Peyer's patch (tissue), 4 donors: Measurements from ENCODE around the gene AKAP6. TPM values are rescaled to one million over a fixed set of nuclear protein-coding genes. Genes with fewer than 3 reads are reported as not detected.

Source experiments
- DNase-seq, 3 donors: peaks; one replicate each; pipeline ENCODE4 v3.0.0-alpha.2; 2017 to 2019
- H3K27ac ChIP-seq, 4 donors: fragments of 200-600 bp; sonication (generic); one replicate each; pipeline ENCODE4 v1.5.1; 2016 to 2019
- H3K27me3 ChIP-seq, 2 donors: fragments of 200-600 bp; sonication (generic); one replicate each; pipeline ENCODE4 v1.5.1; 2019
- H3K36me3 ChIP-seq, 3 donors: fragments of 200-600 bp; sonication (generic); one replicate each; pipeline ENCODE4 v1.5.1; 2016 to 2019
- H3K4me1 ChIP-seq, 4 donors: fragments of 200-600 bp; sonication (generic); one replicate each; pipeline ENCODE4 v1.5.1; 2016 to 2019
- H3K4me3 ChIP-seq, 4 donors: fragments of 200-600 bp; sonication (generic); 1 replicate in 3 of 4; 2 replicates in 1 of 4; pipeline ENCODE4 v1.5.1; 2016 to 2019; ENCODE audit warnings: mild to moderate bottlenecking in 1 of 4
- H3K9me3 ChIP-seq, 4 donors: fragments of 200-600 bp; sonication (generic); one replicate each; pipeline ENCODE4 v1.5.1; 2016 to 2019; ENCODE audit warnings: mild to moderate bottlenecking in 1 of 4
- POLR2A ChIP-seq, 2 donors: fragments of 450-650 bp; IDR thresholded peaks; one replicate each; pipeline ENCODE4 v1.5.1; 2017; ENCODE audit warnings: antibody characterized with exemption in 2 of 2, mild to moderate bottlenecking in 2 of 2, moderate library complexity in 2 of 2
- total RNA-seq, 4 donors: library from RNA; depleted of rRNA; stranded (reverse); fragments of >200 nt; gene quantifications; one replicate each; pipeline ENCODE4 v1.1.0, GENCODE V29; 2016
- TF ChIP-seq, protein P1 (sequence below), 6 experiments: fragments of 450-650 bp in 4 of 6; fragments of 200-600 bp in 2 of 6; sonication (generic) in 1 of 6; IDR thresholded peaks; one replicate each; pipeline ENCODE4 v1.5.1; 2017 to 2019; ENCODE audit warnings: antibody characterized with exemption in 6 of 6, mild to moderate bottlenecking in 3 of 6, moderate library complexity in 1 of 6

AKAP6 gene
- total RNA-seq, 4 donors from 2014 or later = 7.6 to 21.5 (median 12.2) TPM

DNA sequence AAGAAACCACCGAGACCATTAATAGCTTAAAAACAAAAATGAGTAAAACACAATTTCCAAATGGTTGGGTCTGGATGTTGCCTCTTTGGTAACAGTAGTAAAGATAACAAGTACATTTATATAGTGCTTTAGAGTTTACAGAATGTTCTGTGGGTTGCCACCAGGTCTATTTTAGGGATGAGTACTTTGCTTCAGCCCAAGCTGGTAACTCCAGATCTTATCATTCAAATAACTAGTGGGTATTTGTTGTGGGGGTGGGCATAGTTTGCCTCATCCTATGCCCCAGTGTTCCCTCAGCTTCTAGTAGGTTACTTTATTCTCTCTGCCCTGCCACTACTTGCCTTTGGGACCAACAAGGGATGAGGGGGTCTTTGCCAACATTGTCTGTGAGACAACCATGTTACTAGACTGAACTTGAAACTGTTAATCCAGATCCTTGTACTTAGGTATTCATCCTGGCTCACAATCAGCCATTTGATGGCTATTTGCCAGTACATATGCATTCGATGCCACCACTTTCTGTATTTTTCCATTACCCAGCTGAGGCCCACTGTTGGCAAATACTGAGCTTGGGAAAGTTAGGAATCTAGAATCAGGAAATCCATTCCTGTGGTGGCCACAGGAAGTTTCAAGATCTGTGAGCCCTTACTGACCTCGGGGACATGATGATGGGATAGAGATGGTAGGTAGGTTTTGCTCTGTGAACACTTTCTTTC is 17.6 kb upstream of the AKAP6 start:
- Histone ChIP-seq H3K27me3 (no peaks in the 10 kb centered on the region), H3K27ac (no peak overlapping the region), H3K4me1 (peaks cover 0 to 23% (median 0%) of the 10 kb centered on the region in 4 donors), H3K4me3 (no peak overlapping the region), H3K9me3 (no peaks in the 10 kb centered on the region), H3K36me3 (no peaks in the 10 kb centered on the region)
- TF ChIP-seq, protein P1, sequence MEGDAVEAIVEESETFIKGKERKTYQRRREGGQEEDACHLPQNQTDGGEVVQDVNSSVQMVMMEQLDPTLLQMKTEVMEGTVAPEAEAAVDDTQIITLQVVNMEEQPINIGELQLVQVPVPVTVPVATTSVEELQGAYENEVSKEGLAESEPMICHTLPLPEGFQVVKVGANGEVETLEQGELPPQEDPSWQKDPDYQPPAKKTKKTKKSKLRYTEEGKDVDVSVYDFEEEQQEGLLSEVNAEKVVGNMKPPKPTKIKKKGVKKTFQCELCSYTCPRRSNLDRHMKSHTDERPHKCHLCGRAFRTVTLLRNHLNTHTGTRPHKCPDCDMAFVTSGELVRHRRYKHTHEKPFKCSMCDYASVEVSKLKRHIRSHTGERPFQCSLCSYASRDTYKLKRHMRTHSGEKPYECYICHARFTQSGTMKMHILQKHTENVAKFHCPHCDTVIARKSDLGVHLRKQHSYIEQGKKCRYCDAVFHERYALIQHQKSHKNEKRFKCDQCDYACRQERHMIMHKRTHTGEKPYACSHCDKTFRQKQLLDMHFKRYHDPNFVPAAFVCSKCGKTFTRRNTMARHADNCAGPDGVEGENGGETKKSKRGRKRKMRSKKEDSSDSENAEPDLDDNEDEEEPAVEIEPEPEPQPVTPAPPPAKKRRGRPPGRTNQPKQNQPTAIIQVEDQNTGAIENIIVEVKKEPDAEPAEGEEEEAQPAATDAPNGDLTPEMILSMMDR (IDR thresholded peaks at IDR 0.05) = no peak
- no peak for TF ChIP-seq POLR2A (IDR thresholded peaks at IDR 0.05)
- no peak for DNase-seq

DNA sequence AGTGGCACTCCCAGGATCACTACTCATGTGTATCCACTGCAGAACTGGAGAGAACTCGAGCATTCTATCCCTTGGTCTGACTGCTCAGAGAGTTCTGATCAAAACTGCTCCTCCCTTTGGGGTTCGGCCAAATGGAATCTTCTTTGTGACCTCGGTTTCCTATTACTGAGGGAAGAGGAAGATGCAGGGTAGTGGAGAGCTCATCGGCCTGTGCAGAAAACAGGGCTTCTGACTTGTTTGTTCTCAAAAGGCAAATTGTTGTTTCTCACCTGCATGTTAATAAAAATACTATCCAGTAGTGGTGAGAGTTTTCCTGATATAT is 17.1 kb upstream of the AKAP6 start:
- no peak overlapping the region for H3K4me3 ChIP-seq
- H3K4me1 ChIP-seq = peaks cover 0 to 18% (median 0%) of the 10 kb centered on the region in 4 donors
- H3K27me3 ChIP-seq = no peaks in the 10 kb centered on the region
- TF ChIP-seq, protein P1 (IDR thresholded peaks at IDR 0.05) = no peak
- no peak for TF ChIP-seq POLR2A (IDR thresholded peaks at IDR 0.05)
- DNase-seq = no peak
- no peaks in the 10 kb centered on the region for H3K9me3 ChIP-seq
- H3K27ac ChIP-seq = no peak overlapping the region
- H3K36me3 ChIP-seq = no peaks in the 10 kb centered on the region

GRCh38 chr14:32313844-32314376 is 15.2 kb upstream of the AKAP6 start:
- H3K27ac ChIP-seq = peak overlapping the region in 2 of 4 donors; percentile 2 to 39
- no peak overlapping the region for H3K4me3 ChIP-seq
- H3K4me1 ChIP-seq = peaks cover 0 to under 1% (median 0%) of the 10 kb centered on the region in 4 donors
- H3K36me3 ChIP-seq = no peaks in the 10 kb centered on the region
- DNase-seq = peak in 1 of 3 donors; percentile 47
- H3K27me3 ChIP-seq = no peaks in the 10 kb centered on the region
- TF ChIP-seq POLR2A (IDR thresholded peaks at IDR 0.05) = no peak
- TF ChIP-seq, protein P1 (IDR thresholded peaks at IDR 0.05) = no peak
- no peaks in the 10 kb centered on the region for H3K9me3 ChIP-seq

GRCh38 chr14:32318087-32318795 is 10.9 kb upstream of the AKAP6 start:
- DNase-seq = no peak
- Histone ChIP-seq H3K36me3 (no peaks in the 10 kb centered on the region), H3K4me1 (no peaks in the 10 kb centered on the region), H3K9me3 (no peaks in the 10 kb centered on the region), H3K4me3 (no peak overlapping the region), H3K27me3 (no peaks in the 10 kb centered on the region), H3K27ac (no peak overlapping the region)
- no peak for TF ChIP-seq POLR2A (IDR thresholded peaks at IDR 0.05)
- TF ChIP-seq, protein P1 (IDR thresholded peaks at IDR 0.05) = no peak

- no peak for DNase-seq
- Histone ChIP-seq H3K9me3 (no peaks in the 10 kb centered on the region), H3K27me3 (no peaks in the 10 kb centered on the region), H3K27ac (no peak overlapping the region), H3K4me1 (no peaks in the 10 kb centered on the region), H3K36me3 (no peaks in the 10 kb centered on the region), H3K4me3 (no peak overlapping the region)
- TF ChIP-seq POLR2A (IDR thresholded peaks at IDR 0.05) = no peak
- TF ChIP-seq, protein P1 (IDR thresholded peaks at IDR 0.05) = no peak
Observed at GRCh38 chr14:32319368-32320049, 9.6 kb upstream of the AKAP6 start.
